Spleen (tissue), 7 donors: Measurements from ENCODE around the gene BCL2L11.

Experiments used
- POLR2A ChIP-seq, 3 donors: fragments of 450-650 bp; IDR thresholded peaks; one replicate each; pipeline ENCODE4 v1.5.1; 2017; ENCODE audit warnings: antibody characterized with exemption in 3 of 3, mild to moderate bottlenecking in 1 of 3
- TF ChIP-seq, protein P1 (sequence below), 11 experiments: fragments of 200-600 bp in 7 of 11; fragments of 450-650 bp in 4 of 11; sonication (generic) in 4 of 11; IDR thresholded peaks in 8 of 11; conservative IDR thresholded peaks in 3 of 11; 1 replicate in 7 of 11; 2 replicates in 4 of 11; pipeline versions ENCODE4 v1.4.0 to v1.8.0; 2016 to 2021; ENCODE audit warnings: antibody characterized with exemption in 11 of 11, inconsistent platforms in 4 of 11, mild to moderate bottlenecking in 1 of 11
- donor health status: DM: no; HTN: no; CAD: no; lungs with moderate emphysema.
- donor health status: DM: no; HTN: no; CAD: no.
- donor health status: DM: no; HTN: no; CAD: no.

DNA sequence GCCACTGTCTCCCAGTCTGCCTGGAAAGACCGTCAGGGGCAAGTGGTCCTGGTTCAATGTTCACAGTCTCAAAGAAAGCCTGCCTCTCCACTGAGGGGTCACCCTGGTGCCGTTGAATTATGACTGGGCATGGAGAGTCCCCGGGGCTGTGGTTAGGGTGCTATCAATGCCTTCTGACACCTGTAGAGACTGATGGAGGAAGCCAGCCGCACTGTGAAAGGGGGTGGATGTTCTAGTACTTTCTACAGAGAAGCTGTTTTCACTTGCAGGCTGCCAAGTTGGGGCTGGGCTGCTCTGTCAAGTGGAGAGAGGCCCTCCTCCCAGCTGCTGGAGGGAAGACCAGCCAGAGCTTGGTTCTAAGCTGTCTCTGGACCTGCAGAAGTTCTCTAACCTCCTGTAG lies 80.5 kb downstream of the BCL2L11 start:
- TF ChIP-seq, protein P1, sequence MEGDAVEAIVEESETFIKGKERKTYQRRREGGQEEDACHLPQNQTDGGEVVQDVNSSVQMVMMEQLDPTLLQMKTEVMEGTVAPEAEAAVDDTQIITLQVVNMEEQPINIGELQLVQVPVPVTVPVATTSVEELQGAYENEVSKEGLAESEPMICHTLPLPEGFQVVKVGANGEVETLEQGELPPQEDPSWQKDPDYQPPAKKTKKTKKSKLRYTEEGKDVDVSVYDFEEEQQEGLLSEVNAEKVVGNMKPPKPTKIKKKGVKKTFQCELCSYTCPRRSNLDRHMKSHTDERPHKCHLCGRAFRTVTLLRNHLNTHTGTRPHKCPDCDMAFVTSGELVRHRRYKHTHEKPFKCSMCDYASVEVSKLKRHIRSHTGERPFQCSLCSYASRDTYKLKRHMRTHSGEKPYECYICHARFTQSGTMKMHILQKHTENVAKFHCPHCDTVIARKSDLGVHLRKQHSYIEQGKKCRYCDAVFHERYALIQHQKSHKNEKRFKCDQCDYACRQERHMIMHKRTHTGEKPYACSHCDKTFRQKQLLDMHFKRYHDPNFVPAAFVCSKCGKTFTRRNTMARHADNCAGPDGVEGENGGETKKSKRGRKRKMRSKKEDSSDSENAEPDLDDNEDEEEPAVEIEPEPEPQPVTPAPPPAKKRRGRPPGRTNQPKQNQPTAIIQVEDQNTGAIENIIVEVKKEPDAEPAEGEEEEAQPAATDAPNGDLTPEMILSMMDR (IDR thresholded peaks at IDR 0.05 in 8 of 11, conservative IDR thresholded peaks at IDR 0.05 in 3 of 11) = no peak
- TF ChIP-seq POLR2A (IDR thresholded peaks at IDR 0.05) = no peak
